MV-4-11 (cell line): ENCODE measurements around the gene GPR87.

Experiments used
- DNase-seq: peaks from one replicate; lab custom pipeline; 2025; lab: John Stamatoyannopoulos, UW

The GPR87 gene

GRCh38 chr3:151283387-151283786 lies 33.2 kb downstream of the GPR87 start:
- no peak for DNase-seq

GRCh38 chr3:151282921-151283320 lies 33.7 kb downstream of the GPR87 start:
- DNase-seq: peak; percentile 56

GRCh38 chr3:151281671-151282324 lies 34.8 kb downstream of the GPR87 start:
- DNase-seq: no peak

GRCh38 chr3:151278230-151278629 lies 38.4 kb downstream of the GPR87 start, which contains the start of gene P2RY14:
Gene P2RY14 (minus strand): TSS chr3:151278542. CDS start chr3:151214316, 64,226 bp downstream.
- peak; percentile 94 for DNase-seq

GRCh38 chr3:151276687-151277042 lies 40.0 kb downstream of the GPR87 start:
- DNase-seq: no peak

GRCh38 chr3:151276038-151276686 lies 40.5 kb downstream of the GPR87 start:
- DNase-seq: no peak

- DNase-seq: peak; percentile 65
These were observed 41.5 kb downstream of the GPR87 start for GRCh38 chr3:151275091-151275490.

GRCh38 chr3:151269631-151270030 lies 47.0 kb downstream of the GPR87 start:
- DNase-seq: no peak

- DNase-seq: peak; percentile 11
These were observed 48.1 kb downstream of the GPR87 start for GRCh38 chr3:151268267-151269235.

- no peak for DNase-seq
These were observed 49.6 kb downstream of the GPR87 start for GRCh38 chr3:151267066-151267465.

GRCh38 chr3:151265866-151266265 lies 50.8 kb downstream of the GPR87 start:
- peak; percentile 94 for DNase-seq

- peak; percentile 73 for DNase-seq
These were observed 51.5 kb downstream of the GPR87 start for GRCh38 chr3:151265166-151265565.

GRCh38 chr3:151264605-151265004 lies 52.0 kb downstream of the GPR87 start:
- DNase-seq: no peak

GRCh38 chr3:151262871-151263525 lies 53.6 kb downstream of the GPR87 start:
- peak; percentile 34 for DNase-seq

GRCh38 chr3:151259664-151260063 lies 57.0 kb downstream of the GPR87 start:
- no peak for DNase-seq

GRCh38 chr3:151256749-151257148 lies 59.9 kb downstream of the GPR87 start:
- no peak for DNase-seq

GRCh38 chr3:151248772-151249337 lies 67.8 kb downstream of the GPR87 start:
- no peak for DNase-seq
